Anterior cingulate cortex (tissue), 58 donors: ENCODE measurements around the gene RCL1.
"Not testable (repeated sequence)": the region's sequence is repeated elsewhere in the genome, so short reads cannot be mapped to it uniquely, and the experiment has no call there.

Source experiments
- DNase-seq, 58 donors: peaks; one replicate each; lab custom pipeline; 2025; lab: John Stamatoyannopoulos, UW

Gene RCL1

DNA sequence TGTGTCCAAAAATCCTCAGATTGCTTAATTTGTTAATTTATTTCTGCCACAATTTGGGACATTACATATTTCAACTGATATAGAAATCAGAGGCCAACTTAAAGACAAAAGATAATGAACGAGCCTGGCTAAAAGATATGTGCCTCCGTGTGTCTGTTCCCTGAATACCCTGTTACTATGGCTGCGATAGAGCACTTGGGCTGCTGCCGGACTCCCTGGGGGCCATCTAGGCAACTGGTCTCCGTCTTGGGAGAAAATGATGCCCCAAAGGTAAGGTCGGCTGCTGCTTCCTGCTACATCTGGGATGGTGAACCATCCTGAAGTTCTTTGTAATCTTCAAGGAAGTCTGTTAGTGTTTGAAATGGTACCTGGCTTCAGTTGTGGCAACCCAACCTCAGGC lies 72.0 kb downstream of the RCL1 start:
- no peak for DNase-seq

DNA sequence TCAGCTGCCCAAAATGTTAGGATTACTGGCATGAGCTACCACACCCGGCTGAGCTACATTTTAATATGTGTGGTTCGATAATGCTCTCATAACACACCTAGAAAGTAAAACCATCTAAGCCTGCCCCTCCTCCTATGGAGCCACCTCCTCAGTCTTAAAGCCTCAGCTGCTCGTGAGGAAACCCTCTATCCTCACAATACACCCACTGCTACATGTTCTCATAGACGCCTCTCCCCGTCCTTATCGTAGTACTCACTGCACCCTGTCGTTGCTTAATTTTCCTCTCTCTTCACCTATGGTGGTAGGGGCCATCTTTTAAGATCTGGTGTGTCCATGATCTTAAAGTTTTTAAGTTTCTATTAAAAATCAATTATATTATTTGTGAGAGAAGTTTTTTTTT lies 72.9 kb downstream of the RCL1 start:
- no peak for DNase-seq

DNA sequence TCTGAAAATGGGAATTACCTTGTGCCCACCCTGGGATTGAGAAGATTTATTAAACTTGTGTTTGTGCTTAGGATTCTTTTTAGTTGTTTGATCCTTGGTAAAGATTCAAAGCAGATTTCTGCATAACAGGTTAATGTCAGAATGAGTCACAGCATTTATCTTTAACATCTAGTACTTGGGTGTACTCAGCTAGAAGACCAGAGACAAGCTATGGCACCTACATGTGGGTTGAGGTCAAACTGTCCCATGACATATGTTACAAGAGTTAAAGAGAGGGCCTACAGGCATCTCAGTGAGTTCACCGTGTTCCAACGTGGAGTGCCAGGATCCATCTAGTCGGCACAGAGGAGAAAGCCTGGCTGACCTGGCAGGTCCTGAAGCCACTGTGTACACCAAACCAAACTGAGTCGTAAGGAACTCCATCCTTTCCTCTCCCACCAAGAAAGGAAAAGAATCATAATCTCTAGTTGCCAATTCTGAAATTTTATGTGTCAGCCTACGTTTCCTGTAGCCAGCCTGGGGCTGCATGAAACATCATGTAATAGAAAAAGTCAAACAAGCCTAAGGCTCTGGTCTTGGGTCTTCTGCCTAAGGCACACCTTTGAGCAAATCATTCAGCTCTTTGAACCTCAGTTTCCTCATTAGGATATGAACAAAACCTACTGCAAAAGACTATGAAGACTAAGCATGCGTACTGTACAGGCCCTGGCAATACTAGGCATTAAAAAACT lies 73.7 kb downstream of the RCL1 start:
- no peak for DNase-seq

DNA sequence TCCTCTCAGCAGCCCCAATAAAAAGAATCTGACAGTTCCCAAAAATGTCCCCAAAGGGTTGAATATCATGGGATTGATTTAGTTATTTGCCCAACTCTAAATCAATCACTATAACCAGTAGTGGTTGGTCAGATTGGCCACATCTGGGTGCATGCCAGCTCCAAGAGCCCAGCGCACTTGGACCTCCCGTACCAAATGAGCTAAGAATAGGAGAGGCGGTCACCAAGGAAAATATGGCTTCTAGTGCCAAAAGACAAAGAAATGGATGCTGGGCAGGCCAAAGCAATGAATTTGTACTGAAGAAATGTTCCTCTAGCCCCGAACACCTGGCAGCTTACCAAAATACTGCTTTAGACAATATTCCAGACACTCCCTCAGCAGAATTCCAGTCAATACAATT lies 80.3 kb downstream of the RCL1 start:
- DNase-seq, result no peak

DNA sequence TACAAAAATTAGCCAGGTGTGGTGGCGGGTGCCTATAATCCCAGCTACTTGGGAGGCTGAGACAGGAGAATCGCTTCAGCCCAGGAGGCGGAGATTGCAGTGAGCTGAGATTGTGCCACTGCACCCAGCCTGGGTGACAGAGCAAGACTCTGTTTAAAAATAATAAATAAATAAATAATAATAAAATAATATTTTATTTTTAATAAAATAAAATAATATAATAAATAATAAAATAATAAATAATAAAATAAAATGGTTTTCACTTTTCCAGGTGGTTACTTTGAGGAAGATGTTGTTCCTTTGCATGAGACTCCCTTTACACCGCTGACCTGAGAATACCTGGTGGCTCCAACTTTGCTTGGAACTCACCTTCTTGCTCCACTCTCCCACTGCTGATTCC lies 82.8 kb downstream of the RCL1 start:
- no peak for DNase-seq

DNA sequence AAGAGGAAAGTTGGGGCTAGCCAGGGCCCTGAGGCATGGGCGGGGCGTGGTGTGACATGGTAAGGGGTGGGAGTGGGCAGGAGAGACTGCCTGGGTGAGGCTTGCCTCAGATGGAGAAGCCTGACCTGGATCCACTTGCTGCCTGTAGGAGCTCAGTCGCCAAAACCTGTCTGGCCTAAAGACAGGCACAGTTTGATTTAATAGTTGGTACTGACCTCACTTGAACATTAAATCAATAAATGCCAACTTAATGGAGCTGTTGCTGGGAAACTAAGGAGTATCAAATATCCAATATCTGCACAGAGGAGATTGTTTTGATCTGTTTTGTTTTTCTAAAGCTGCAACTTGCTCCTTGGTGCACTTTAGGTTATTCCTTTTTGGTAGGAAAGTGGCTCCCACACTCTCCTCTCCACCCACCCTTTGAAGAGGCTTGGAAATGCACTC lies 86.4 kb downstream of the RCL1 start:
- DNase-seq, result no peak

DNA sequence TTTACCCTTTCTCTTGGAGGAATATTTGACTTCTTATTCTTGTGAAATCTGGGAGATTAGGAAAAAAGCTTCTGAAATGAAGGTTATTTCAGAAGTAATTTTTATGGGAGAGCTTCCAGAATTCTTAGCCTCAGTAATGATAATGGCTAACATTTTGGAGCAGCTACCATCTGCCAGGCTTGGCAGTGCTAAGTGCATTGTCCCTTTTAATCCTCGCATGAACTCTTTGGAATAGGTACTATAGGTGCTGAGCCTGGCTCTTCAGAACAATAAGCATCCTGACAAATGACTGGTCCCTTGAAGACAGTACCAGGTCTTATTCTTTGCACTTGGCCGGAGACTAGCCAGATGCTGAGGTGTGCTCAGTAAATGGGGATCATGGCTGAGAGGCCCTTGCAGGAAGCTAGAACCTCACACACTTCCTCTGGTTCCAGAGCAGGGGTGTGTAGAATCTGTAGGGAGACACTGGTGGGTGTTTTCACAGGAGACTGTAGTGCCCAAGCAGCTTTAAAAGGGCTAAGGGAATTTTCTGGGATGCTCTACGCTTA lies 90.7 kb downstream of the RCL1 start:
- peak in 1 of 58 donors; percentile 12 for DNase-seq

DNA sequence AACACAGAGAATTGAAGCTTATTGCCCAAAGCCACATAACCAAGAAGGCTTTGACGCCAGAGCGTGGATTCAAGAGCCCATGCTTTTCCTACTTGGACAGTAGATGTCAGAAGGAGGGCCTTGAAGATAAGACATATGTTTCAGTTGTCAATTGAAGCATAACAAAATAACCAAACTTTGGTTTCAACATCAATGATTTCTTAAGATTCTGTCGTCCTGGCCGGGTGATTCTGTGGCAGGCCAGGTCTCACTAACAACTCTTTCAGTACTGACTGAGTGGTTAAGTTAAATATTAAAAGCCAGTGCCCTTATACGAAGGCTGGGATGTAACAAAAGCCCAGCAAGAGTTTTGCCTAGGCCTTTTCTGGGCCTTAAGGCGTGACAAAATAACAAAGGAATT lies 94.0 kb downstream of the RCL1 start:
- no peak for DNase-seq

DNA sequence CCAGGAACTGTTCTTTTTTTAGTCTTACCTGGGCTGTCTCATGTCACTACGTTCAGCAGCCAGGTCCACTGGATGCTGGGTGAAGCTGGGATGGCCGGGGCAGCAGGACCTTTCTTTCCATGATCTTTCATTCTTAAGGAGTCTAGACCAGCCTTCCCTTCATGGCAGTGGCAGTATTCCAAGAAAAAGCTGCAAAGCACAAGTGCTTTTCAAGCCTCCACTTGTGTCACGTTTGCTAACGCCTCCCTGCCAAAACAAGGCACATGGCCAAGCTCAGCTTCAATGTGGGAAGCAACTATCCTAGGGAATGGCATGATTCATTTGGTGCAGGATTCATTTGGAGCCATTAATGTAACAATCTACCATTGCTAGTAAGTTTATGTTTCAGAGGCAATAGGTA lies 94.8 kb downstream of the RCL1 start:
- peak in 28 of 58 donors; percentile 3 to 55 (median 15) for DNase-seq

DNA sequence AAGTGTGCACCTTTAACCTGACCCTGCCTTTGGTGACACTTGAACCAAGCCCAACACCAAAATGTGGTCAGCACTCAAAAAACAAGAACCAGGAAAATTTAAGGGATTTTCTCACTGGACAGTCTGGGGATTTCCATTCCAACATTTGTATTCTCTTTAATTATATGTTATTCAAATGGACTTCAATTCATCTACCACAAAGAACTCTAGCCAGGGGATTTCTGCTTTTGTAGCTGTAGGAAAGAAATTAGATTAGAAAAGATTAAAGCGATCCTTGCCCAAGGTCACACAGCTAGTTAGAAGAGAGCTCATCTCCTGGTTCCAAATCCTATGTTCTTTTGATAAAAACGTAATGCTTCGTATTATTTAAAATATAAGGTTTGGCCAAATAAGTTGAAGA lies 97.5 kb downstream of the RCL1 start:
- no peak for DNase-seq

DNA sequence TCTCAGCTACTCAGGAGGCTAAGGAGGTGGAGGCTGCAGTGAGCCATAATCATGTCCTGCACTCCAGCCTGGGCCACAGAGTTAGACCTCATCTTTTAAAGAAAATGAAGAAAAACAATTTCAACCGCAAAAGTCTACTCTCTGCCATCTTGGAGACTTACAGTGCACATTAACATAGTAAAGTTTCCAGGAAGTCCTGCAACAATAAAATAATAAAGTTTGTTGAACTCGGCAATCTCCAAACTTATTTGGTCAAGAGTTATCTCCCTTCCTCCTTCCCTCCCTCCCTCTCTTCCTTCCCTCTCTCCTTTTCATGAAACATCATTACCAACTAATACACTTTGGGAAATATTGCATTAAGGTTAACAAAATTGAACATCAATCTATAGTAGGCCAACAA lies 98.2 kb downstream of the RCL1 start:
- no peak for DNase-seq

DNA sequence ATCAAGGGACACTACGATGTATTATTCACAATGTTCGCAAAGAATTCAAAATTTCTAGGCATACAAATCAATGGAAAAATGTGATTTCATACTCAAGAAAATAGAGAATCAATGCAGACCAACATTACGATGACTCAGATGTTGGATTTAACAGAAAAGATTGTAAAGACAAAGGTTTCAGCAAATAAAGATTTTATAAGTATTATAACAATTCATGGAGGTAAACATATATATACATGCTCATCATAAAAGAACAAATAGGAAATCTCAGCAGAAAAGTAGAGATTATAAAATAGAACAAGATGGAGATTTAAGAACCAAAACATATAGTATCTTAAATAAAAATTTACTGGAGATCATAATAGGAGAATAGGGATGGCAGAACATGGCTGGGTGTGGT lies 98.9 kb downstream of the RCL1 start:
- no peak for DNase-seq

DNA sequence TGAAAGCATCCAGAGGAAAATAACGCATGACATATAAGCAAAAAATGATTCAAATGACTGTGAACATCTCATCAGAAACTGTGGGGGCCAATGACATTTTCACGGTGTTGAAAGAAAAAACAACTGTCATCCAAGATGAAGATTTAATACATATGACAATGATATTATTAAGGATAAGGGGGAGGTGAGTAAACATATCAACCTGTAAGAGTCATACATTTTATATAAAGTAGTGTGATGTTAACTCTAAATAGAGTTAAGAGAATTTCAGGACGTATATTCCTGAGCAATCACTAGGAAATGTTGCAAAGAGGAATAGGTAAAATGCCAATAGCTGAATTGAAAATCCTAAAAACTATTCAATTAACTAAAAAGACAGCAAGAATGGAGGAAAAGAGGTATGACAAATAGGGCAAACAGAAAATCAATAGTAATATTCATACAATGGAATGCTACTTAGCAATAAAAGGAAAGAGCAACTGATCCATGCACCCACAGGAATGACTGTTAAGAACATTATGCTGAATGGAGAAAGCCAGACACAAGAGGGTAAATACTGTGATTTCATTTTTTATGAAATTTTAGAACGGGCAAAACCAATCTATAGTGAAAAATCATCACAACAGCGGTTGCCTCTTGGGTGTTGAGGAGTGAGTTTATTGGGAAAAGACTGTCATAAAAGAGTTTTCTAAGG lies 99.9 kb downstream of the RCL1 start:
- DNase-seq, result no peak

DNA sequence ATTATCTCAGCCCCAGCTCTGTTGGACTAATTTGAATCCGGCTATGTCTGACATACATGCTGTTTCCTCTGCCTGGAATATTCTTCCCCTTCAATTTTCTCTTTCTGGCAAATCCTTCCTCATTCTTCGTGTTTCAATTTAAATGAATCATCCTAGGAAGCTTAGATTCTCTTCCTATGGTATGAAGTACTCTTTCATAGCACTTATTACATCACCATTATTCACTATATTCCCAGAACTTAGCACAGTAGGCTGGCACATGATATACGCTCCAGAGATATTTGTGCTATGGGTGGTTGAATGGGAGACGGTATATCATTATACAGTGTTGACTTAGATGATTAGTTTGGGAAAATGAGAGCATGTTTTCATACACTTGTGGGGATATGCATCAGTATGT lies 101.3 kb downstream of the RCL1 start:
- no peak for DNase-seq

DNA sequence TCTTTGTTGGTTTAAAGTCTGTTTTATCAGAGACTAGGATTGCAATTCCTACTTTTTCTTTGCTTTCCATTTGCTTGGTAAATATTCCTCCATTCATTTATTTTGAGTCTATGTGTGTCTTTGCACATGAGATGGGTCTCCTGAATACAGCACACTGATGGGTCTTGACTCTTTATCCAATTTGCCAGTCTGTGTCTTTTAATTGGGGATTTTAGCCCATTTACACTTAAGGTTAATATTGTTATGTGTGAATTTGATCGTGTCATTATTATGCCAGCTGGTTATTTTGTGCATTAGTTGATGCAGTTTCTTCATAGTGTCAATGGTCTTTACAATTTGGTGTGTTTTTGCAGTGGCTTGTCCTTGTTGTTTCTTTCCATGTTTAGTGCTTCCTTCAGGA lies 107.1 kb downstream of the RCL1 start:
- DNase-seq, result not testable (repeated sequence)

DNA sequence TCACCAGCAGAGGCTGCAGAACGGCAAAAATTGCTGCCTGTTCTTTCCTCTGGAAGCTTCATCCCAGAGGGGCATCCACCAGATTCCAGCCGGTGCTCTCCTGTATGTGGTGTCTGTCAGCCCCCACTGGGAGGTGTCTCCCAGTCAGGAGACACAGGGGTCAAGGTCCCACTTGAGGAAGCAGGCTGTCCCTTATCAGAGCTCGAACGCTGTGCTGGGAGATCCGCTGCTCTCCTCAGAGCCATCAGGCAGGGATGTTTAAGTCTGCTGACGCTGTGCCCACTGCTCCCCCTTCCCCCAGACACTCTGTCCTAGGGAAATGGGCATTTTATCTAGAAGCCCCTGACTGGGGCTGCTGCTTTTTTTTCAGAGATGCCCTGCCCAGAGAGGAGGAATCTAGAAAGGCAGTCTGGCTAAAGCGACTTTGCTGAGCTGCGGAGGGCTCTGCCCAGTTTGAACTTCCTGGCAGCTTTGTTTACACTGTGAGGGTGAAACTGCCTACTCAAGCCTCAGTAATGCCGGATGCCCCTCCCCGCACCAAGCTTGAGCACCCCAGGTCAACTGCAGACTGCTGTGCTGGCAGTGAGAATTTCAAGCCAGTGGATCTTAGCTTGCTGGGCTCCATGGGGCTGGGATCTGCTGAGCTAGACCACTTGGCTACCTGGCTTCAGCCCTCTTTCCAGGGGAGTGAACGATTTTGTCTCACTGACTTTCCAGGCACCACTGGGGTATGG lies 108.8 kb downstream of the RCL1 start:
- DNase-seq, result peak in 2 of 58 donors; percentile 1 to 5

DNA sequence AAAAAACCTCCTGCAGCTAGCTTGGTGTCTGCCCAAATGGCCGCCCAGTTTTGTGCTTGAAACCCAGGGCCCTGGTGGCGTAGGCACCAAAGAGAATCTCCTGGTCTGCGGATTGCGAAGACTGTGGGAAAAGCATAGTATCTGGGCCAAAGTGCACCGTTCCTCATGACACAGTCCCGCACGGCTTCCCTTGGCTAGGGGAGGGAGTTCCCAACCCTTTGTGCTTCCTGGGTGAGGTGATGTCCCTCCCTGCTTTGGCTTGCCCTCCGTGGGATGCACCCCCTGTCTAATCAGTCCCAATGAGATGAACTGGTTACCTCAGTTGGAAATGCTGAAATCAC lies 109.4 kb downstream of the RCL1 start:
- no peak for DNase-seq

DNA sequence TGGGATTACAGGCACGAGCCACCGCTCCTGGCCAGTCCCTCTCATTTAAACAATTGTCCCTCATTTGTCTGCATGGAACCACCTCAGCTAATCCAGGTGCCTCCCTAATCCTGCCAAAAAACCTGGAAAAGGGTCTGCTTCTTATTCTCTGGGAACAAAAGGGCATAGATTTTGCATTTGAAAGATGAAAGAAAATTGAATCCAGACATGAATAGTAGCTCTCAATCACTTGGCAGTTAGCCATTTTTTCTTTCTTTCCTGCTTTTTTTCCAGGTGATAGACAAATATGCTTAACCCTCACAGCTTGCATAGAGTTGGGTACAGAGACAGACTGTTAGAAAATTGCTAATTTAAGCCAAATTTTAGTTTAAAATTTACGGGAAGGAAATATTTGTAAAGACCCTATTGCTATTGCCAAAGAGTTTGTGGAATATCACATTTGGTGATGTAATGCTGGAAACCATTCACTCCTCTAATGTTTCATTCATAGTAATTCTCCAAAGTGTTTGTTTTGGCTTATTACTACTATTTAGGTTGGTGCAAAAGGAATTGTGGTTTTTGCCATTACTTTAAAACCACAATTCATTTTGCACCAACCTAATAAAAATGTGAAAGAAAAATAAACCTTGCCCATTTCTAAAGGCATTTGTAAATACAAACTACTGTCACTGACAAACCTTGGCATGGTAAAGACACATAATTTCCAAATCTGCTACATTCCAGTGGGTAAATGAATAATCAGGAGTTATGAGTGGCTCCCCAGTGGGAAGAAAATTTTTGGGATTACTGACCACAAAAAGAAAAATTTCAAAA lies 111.8 kb downstream of the RCL1 start:
- no peak for DNase-seq

DNA sequence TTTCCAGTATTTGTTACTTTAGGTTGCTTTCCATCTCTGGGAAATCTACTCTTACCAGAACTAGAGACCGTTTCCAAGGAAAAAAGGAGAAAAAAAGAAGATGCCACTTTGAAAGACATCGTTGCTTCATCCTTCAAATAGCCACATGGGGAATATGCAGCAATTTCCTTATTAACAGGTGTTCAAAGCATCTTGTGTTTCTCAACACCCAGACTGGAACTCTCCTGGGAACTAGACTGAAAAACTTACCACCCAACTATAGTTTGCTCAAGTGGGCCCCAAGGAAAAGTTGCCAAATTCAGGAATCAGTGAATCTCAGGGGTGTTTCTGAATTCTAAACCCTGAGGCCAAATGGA lies 112.4 kb downstream of the RCL1 start:
- no peak for DNase-seq
